Activated T-helper 1 cell treated with Interleukin-2 at 50 U/mL for 16 hours (primary cell): ENCODE data around the gene SH3BP5.
A peak's percentile ranks its signal among the peaks of the same experiment; 100 is the strongest.

Source experiments
- DNase-seq: peaks from one replicate; pipeline ENCODE4 v3.0.0-alpha.2; 2020; ENCODE audit warnings: low read depth

Gene SH3BP5

DNA sequence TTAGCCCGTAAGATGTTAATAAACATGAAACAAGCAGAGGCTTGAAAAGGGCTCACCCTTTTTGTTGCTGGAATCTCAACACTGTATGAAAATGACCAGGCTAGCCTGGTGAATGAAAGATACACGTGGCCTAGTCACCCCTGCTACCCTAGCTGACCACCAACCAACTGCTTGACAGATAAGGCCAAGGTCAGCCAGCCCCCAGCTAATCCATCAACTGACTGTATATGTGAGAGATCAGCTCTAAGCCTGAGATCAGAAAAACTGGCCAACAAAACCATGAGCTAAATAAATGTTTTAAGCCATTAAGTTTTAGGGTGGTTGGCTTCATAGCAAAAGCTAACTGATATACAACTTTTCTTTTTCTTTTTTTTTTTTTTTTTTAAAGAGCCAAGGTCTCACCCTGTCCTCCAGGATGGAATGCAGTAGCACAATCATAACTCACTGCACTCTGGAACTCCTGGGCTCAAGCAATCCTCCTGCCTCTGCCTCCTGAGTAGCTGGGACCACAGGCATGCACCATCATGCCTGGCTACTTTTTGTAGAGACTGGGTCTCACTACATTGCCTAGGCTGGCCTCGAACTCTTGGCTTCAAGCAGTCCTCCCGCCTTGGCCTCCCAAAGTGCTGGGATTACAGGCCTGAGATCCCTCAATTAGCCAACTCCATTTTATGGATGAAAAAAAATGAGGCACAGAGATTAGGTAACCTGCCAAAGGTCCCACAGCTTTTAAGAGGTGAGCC is 34.6 kb downstream of the SH3BP5 start:
- DNase-seq, result no peak

DNA sequence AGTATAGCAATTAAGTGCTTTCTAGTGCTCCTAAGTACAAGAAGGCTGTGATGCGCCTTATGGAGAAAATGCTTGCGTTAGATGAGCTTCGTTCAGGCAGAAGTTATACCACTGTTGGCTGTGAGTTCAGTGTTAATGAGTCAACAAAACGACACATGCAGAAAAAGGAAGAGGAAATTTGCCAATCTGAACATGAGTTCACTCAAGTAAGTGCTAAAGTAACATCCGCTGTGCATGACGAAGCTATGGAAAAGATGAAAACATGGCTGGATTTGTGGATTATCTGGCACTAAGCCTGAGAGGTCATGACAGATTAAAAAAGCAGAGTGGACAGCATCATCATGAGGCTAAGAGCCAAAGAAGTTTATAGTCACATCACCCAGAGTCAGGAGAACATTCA is 36.9 kb downstream of the SH3BP5 start:
- DNase-seq, result no peak

DNA sequence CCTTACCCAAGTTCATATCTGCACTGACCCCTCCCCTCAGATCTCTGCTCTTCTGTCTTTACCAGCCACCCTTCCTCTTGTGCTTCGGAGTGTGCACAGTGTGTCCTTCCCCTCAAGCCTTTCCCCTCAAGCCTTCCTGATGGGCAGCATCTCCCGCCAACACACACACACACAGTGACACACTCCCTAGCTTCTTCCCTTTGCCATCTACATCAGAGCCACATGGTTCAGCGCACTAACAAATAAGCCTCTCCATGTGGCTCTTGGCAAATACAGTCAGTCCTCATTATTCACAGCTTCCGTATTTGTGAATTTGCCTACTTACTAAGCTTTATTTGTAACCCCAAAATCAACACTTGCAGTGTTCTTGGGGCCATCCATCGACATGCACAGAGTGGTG is 37.5 kb downstream of the SH3BP5 start:
- DNase-seq, result no peak

DNA sequence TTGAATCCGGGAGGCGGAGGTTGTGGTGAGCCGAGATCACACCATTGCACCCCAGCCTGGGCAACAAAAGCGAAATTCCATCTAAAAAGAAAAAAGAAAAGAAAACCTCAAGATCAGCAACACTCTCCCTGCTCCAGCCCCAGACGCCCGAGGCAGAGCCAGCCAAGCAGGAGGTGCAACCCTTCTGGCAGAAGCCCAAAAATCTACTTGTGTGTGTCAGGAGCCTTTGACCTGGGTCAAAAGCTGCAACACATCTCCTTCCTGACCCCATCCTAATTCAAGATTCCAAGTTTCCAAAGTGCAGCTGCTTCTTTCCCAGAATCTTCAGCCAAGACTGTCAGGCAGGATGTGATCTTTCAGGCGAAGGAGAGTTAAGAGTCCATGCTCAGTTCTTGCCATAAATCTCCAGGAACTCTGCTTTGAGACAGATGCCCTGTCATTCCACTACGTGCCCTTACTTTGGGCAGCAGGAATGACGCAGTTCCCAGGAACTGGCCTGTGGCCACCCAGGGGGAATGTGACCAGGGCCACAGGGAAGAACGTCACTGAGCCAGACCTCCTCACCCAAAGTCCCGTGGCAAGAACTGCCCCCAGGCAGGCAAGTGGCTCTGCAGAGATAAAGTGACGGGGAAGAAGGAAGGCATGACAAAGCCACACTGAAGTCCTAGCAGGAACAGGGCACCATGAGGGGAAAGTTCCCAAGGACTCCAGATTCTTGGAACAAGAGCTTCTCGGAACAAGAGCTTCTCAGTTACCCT is 39.4 kb downstream of the SH3BP5 start:
- no peak for DNase-seq

DNA sequence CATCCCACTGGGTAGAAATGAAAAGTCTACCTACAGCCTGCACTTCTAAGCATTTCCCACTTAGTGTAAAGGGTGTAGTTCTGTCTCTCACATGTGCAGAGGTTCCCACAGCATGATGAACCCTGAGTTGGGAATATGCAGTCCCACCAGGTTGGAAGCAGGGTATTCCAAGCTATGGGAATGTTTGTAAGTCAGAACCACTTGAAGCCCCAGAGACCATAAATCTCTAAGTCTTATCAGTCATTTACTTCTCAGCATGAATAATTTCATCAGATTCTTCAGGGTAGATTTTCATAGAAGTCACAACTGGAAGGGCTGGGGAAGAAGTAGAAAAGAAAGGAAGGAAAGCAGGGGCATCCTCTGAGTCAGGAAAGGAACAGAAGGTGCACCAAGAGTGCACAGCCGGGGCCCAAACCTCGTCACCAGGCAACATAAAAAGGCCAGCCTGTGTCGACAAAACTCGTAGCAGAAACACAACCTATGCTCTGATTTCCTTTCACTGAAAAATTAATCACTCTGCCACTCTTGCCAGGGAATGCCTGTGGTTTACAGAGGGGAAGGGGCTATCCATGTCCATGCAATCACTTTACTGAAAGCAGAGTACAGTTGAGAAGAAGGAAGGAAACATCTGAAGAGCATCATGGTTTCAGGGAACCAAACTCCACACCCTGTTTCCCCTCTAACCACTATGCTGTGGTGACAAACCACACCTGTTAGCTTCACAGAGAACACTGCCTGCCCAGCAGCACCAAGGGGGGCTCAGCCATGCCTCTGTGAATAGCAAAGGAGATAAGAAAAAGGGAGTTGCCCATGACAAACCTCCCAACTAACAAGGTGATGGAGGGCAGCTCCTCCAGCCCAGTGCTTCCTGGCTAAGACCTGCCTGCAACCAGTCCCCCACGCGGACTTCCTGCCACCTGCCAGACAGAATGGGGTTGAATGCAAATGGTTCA is 40.5 kb downstream of the SH3BP5 start:
- peak; percentile 43 for DNase-seq

DNA sequence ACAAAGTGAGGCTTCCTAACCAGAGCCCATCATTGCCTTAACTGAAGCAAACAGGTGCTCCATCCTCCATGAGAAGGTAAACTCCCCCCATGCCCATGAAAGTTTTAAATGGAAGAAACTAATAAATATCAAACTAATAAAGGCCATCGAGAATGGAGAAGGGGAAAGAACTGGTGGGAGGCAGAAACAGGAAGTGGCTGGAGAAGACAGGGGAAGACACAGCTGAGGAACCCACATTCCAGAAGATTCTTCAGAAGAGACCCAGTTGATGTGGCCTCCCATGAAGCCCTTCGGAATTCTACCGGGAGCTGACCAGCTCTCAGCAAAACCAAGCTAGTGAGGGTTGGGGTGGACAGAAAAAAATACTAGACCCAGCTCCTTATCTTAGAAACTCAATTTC is 41.6 kb downstream of the SH3BP5 start:
- DNase-seq, result no peak

DNA sequence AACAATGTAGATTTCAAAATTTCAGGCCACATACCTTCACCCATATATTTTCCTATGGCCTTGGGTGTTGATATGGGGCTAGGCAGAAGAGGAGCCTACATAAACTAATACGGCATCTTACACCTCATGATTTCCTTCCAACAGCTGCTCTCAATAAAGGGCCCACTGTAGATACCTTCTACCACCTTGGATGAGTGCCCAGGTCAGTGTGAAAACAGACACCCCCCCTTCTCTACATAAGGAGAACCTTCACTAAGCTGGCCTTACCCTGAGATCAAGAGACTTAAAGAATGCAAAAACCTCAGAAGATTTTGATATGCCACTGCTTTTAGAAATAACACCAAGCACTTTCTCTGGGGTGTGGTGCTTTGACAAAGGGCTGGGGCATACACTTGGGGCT is 42.7 kb downstream of the SH3BP5 start:
- no peak for DNase-seq

DNA sequence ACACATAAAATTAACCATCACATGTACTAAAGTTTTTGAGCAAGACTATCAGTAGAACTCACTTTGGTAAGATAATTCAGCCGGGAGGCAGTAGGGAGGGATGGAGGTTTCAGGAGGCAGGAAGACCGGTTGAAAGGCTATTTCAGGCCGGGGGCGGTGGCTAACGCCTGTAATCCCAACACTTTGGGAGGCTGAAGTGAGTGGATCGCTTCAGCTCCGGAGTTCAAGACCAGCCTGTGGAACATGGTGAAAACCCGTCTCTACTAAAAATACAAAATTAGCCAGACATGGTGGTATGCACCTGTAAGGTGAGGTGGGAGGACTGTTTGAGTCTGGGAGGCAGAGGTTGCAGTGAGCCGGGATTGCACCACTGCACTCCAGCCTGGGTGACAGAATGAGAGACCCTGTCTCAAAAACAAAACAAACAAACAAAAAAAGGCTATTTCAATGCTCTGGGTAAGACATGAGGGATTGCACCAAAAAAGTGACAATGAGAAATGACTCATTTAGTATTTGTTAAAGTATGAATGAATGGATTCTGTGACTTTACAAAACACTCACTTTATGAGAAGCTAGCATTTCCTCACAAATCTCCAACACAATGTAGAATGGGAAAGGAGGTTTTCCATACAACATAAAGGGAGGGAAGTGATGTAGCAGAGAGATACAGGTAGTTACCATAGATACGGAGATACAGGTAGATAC is 43.9 kb downstream of the SH3BP5 start:
- DNase-seq, result no peak

DNA sequence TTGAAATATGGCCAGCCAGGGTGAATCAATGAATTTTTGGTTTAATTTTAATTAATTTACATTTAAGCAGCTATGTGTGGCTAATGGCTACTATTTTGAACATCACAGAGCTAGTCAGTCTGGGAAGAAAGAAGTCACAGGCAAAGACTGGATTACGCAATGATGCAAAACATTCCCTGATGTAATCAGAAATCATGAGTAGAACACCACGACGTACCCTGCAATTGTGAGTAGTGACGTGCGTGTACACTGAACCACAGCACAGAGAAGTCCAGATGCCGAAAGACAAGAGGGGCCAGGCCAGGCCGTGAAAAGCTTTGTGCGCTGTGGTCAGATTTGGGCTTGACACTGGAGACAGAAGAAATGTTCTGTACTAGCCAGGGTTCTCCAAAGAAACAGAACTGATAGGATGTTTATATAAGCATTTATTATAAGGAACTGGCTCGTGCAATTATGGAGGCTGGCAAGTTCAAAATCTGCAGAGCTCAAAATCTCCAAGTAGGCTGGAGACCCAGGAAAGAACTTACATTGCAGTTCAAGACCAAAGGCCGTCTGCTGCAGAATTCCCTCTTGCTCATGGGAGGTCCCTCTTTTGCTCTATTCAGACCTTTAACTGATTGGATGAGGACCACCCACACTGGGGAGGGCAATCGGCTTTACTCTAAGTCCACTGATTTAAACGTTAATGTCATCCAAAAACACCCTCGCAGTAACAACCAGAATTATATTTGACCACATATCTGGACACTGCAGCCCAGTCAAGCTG is 44.6 kb downstream of the SH3BP5 start:
- no peak for DNase-seq

DNA sequence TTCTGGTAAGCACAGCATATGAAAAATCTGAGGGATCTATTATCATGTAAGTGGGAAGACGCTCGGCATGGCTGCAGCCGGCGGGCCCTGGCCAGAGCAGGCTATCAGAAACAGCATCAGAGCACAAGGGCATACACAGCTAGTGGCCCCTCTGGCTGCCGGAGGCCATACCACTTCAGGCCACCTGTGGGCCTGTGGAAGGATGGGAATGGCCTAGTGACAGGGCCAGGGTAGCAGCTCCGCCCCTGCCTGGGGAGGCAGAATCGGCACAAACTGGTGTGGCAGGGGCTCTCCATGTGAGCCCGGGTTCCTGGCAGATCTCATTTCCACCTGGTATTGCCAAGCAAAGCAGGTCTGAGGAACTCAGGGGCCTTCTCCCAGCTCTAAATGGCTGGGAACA is 46.4 kb downstream of the SH3BP5 start:
- no peak for DNase-seq

DNA sequence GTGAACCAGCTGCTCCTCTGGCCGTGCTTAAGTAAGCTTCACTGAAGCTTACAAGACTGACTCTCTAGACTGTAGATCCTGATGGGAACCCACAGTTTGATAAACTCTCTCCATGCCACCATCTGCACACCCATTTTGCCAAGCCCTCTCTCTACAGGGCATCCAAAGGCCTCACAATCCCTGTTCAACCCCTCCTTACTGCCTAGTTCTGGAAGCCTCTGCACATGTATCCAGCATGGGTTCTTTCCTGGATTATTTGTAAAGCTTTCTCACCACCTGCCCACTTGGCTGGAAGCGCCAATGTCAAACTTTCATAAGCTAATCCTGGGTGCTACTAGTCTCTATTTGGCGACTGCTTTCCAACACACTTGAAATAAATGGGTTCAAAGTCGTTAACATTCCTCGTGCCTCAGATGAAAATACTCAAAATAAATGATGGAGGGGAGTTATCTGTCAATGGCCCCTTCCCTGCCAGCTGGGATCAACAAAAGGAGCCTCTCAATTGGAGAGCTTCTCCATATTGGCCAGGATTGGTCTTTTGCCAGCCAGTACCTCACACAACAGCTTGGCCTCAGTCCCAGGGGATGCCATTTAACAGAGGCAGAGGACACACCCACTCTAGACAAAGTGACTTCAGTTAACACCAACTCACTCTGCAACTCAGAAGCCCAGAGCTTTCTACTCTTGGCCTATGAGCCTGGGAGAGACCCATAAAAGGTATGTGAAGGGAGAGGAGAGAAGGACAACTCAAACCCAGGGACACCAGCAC is 48.1 kb downstream of the SH3BP5 start:
- DNase-seq, result no peak

DNA sequence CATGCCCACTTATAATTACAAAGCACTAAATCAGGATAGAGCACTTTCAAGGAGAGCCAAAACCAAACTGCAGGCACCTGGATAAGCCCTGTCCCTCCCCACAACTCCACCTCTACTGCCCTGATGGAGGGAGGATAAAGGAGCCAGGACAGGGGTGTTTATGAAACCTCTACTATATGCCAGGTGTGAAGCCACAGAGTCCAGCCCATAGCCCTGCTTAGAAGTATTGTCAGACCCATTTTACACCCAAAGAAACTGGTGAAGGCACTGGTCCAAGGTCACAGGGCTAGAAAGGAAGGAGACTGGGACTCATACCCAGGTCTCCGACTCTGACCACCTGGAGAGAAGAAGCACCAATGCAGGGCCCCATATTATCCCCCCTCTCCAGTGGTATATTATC is 48.7 kb downstream of the SH3BP5 start:
- no peak for DNase-seq

DNA sequence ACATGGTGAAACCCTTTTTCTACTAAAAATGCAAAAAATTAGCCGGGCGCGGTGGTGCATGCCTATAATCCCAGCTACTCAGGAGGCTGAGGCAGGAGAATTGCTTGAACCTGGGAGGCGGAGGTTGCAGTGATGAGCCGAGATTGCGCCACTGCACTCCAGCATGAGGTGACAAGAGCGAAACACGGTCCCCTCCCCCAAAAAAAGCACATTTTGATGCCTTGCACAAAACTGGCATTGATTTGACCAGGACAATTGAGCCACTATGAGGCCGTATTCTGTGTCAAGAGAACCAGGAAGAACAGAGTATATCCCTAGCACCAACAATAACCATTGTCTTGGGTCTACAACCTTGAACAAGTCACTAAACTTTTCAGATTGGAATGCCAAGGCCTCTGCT is 50.6 kb downstream of the SH3BP5 start:
- no peak for DNase-seq

DNA sequence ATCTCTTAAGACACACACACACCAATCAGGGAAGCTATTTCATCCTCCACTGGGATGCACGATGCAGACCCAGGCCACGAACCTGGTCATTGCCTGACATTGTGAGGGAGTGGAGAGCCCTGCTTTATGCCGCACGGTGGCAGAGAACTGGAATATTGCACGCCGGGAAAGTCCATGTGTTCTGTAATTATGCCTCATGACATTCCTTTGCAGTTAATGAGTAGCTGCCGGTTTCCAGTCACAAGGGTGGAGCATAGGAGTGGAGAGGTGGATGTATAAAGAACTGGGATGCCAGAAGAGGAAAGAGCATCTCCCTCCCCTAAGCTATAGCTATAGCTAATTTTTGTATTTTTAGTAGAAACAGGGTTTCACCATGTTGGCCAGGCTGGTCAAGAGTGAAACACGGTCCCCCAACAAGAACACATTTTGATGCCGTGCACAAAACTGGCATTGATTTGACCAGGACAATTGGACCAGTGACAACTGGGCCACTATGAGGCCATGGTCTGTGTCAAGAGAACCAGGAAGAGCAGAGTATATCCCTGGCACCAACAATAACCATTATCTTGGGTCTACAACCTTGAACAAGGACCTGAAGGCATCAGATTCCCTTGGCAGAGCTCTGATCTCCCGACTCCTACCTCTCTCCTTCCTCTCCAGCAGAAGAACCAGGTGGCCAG is 51.4 kb downstream of the SH3BP5 start:
- no peak for DNase-seq

DNA sequence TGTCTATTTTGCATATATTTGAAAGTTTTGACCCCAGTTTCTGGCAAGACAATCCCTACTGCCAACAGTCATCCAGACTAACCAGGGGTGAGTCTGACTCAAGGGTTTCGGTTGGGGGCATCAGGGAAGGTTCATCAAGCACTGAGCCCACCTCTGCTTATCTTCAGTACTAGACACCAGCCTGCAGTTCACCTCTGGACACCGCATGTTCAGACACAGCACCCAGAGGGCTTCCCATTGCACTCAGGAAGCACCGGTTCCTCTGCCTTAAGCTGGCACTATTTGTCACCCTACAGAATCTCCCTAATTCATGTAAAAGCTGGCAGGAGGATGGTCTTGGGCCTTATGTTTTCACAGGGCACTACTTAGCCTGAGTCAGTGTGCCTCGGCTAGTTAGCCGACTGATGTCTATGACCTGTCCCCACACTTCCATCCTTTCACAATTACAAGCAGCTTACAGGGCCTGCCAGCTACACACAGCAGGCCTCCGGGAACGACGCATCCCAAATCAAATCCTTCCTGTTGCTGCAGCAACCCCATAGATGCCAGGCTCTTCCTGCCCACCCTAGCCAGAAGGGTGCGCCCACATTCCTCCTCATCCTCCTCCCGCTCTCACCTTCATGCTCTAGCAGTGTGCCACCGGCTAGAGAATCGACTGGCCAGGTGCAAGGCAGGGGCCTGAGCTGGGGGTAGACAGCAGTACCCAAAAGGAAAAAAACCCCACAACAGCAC is 52.5 kb downstream of the SH3BP5 start:
- no peak for DNase-seq

DNA sequence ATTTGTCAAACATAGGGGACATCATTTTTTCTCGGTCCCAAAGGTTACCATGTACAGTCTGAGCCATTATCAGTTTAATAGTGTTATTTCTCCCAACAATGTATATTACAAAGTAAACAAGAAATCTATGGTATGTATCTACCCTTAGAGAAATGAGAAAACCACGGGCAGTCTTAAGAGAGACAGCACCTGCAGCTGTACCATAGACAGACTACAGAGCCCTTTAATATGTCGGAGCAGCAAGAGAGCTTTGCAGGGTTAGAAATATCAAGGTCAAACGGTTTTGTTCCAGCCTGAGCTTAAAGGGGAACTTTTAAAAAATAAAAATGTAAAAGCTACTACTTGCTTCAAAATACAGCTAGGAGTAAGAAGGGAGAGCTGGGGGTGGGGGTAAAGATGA is 53.2 kb downstream of the SH3BP5 start:
- no peak for DNase-seq

DNA sequence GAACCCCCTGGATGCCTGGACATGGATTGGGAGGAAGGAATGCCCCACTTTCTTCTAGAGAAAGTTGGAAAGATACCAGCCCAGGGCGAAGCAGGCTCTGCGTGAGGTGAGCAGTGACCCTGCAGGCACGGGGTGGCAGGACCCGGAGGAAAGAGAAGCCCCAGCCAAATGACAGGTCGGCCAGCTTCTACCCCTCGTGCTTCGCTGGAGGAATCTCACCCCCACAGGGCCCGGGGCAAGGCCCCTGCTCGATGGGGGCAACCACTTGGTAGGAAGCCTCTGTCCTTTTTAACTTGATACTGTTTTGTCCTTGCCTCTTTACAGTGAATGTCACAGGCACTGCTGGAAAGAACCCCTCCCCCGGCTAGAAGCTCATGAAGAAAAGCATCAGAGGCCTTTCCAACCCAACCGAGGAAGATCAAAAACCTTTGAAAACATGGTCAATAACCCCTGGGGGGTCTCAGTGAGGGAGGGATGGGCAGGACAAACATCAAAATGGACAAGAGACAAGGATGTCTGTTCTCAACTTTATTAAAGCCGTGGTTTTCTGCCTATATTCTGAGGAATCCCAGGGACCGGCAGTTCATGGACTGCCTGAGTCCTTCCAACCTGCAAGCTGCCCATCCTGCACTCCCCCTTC is 54.4 kb downstream of the SH3BP5 start:
- no peak for DNase-seq

DNA sequence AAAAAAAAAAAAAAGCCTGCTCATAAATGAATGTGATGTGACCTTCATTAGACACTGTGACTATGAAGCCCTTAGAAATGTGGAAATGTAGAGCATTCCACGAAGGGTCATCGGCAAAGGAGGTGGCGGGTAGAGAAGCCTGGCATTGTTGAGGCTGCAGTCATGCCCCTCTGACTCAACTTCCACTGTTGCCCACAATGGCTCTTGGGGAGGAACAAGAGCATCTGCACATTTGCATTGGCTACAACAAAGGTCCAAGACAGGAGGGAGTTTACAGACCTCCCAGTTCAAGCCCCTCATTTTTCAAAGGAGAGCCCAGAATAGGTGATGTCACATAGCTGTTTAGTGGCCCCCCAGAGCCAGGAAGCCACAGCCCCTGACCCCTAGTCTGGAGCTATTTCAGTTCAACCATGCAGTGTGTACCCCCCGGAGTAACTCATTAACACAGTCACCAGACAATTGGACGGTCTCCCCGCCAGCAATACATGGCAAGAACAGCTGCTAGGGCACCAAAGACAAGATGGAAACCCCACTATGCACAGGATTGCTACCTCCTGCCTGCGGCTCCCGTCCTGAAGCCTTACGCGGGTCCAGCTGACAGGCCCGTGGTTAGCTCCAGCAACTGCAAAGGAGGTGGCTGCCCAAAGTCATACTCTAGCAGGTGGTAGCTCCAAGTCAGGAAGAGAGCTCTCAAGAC is 56.2 kb downstream of the SH3BP5 start:
- DNase-seq, result no peak
